ENCODE data around the gene VAV1. TPM values are rescaled to one million over a fixed set of nuclear protein-coding genes. Genes with fewer than 3 reads are reported as not detected.
A peak's percentile ranks its signal among the peaks of the same experiment; 100 is the strongest.

Gene VAV1
- total RNA-seq, 1 donor from 2014 or later = not detected

DNA sequence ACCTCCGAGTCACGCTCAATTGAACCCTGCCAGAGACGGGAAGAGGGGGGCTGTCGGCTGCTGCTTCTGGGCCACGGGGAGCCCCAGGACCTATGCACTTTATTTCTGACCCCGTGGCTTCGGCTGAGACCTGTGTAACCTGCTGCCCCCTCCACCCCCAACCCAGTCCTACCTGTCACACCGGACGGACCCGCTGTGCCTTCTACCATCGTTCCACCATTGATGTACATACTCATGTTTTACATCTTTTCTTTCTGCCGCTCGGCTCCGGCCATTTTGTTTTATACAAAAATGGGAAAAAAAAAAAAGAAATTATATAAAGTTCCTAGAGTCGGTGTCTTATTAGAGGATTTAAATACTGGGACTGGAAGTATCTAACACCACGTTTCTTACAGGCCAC lies 21.3 kb upstream of the VAV1 start:
- TF ChIP-seq, protein P1, sequence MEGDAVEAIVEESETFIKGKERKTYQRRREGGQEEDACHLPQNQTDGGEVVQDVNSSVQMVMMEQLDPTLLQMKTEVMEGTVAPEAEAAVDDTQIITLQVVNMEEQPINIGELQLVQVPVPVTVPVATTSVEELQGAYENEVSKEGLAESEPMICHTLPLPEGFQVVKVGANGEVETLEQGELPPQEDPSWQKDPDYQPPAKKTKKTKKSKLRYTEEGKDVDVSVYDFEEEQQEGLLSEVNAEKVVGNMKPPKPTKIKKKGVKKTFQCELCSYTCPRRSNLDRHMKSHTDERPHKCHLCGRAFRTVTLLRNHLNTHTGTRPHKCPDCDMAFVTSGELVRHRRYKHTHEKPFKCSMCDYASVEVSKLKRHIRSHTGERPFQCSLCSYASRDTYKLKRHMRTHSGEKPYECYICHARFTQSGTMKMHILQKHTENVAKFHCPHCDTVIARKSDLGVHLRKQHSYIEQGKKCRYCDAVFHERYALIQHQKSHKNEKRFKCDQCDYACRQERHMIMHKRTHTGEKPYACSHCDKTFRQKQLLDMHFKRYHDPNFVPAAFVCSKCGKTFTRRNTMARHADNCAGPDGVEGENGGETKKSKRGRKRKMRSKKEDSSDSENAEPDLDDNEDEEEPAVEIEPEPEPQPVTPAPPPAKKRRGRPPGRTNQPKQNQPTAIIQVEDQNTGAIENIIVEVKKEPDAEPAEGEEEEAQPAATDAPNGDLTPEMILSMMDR (IDR thresholded peaks at IDR 0.05) = no peak
- Mint-ChIP-seq H3K4me3 (ENCODE audit: unreplicated experiment) (no peak overlapping the region), H3K4me1 (ENCODE audit: low read depth) (peaks cover 17% of the 10 kb centered on the region), H3K27me3 (ENCODE audit: low read depth) (no peaks in the 10 kb centered on the region), H3K27ac (ENCODE audit: unreplicated experiment) (no peak overlapping the region), H3K36me3 (ENCODE audit: low read depth) (peaks cover 30% of the 10 kb centered on the region), H3K9me3 (ENCODE audit: low read depth) (no peaks in the 10 kb centered on the region)
- DNase-seq (ENCODE audit: low spot score) = no peak

DNA sequence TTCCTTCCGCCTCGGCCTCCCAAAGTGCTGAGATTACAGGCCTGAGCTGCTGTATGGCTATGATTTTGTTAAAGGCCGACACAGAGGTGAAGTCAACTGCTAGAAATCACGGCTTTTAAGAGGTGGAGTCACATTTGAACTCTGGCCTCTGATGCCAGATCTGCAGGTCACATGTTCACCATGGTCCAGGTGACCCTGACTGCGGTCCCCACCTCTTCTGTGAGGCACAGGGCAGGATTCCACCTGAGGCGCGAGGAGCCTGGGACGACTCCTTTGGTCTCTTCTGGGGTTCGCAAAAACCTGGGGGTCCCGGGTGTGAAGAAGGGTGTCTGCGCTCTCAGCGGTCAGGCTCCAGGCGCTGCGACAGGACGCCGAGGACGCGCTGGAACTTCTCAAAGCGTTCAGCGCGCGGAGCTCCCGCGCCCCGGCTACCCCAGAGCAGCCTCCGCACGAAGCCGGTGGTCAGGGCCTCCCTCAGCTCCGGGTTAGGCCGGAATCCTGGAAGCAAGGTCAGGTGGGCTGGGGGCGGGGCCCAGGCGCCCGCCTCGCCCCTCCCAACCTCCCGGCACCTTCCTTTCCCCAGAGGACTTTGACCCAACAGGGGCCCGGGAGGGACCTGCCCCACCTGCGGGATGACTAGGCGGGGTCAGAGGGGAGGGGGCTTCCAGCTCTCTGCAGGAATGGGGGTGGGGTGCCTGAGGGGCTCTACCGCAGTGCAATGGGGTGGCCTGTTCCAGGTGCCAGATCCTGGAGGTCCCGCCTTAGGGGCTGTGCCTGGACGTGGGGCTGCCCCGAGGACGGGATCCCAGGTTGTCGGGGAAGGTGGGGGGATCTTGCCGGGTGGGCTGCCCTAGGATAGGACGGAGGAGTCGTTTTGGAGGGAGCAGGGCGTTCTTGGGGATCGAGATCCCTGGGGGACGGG lies 20.0 kb upstream of the VAV1 start:
- no peak for DNase-seq (ENCODE audit: low spot score)
- H3K27me3 Mint-ChIP-seq (ENCODE audit: low read depth) = no peaks in the 10 kb centered on the region
- H3K9me3 Mint-ChIP-seq (ENCODE audit: low read depth) = no peaks in the 10 kb centered on the region
- peak overlapping the region; percentile 64 for H3K4me3 Mint-ChIP-seq (ENCODE audit: unreplicated experiment)
- peaks cover 13% of the 10 kb centered on the region for H3K4me1 Mint-ChIP-seq (ENCODE audit: low read depth)
- peaks cover 23% of the 10 kb centered on the region for H3K36me3 Mint-ChIP-seq (ENCODE audit: low read depth)
- peak overlapping the region; percentile 42 for H3K27ac Mint-ChIP-seq (ENCODE audit: unreplicated experiment)
- TF ChIP-seq, protein P1 (IDR thresholded peaks at IDR 0.05) = no peak

DNA sequence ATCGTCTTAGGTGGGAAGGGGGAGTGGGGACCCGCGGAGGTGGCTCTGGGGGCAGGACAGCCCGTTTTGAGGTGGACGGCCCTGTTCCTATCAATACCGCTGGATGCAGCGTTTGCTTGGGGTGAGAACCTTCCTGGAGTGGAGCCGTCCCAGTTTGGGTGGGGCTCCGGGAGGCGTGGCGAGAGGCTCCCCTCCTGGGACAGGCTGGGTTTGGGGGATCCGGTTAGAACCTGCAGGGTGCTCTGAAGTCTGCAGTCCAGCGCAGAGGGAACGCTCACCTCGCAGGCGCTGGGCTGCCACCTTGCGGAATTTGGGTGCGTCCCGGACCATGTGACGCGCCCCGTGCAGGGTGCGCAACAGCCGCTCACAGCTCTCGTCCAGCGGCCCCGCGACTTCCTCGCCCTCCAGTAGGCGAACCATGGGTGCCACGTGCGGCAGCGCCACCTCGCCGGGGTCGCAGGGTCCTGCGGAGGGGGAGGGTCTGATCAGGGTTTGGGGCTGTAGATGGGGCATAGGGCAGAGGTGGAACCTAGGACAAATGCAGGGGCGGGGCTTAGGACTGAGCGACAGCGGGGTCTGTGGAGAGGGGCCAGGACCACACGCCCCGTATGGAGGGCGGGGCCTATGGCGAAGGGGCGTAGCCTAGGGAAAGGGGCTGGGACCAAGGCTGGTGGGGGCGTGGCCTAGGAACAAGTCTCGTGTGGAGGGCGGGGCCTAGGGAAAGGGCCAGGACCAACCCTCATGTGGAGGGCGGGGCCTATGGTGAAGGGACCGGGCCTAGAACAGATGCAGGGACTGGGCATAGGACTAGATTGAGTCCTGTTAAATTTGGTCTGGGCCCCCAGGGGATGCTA lies 19.1 kb upstream of the VAV1 start:
- H3K36me3 Mint-ChIP-seq (ENCODE audit: low read depth) = peaks cover 19% of the 10 kb centered on the region
- peak overlapping the region; percentile 42 for H3K27ac Mint-ChIP-seq (ENCODE audit: unreplicated experiment)
- no peaks in the 10 kb centered on the region for H3K9me3 Mint-ChIP-seq (ENCODE audit: low read depth)
- DNase-seq (ENCODE audit: low spot score) = no peak
- TF ChIP-seq, protein P1 (IDR thresholded peaks at IDR 0.05) = peak; percentile 70
- no peaks in the 10 kb centered on the region for H3K27me3 Mint-ChIP-seq (ENCODE audit: low read depth)
- H3K4me1 Mint-ChIP-seq (ENCODE audit: low read depth) = peaks cover 13% of the 10 kb centered on the region
- peak overlapping the region; percentile 64 for H3K4me3 Mint-ChIP-seq (ENCODE audit: unreplicated experiment)

DNA sequence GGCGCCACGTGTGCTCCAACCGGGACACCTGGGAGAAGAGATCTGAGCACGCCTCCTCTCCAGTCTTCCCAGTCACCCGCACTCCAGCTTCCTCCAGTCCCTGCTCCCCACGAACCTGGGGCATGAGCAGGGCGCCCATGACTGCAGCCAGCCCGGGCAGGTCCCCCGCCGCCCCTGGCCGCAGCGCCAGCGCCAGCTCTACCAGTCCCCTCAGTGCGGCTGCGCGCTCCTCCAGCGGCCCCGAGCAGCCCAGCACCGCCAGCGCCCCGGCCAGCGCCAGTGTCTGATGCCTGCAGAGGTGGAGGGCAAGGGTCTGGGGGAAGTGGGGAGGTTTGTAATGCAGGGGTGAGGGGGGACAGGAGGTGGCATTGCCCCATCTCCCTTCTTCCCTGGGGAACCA lies 18.4 kb upstream of the VAV1 start:
- Mint-ChIP-seq H3K4me3 (ENCODE audit: unreplicated experiment) (no peak overlapping the region), H3K27ac (ENCODE audit: unreplicated experiment) (no peak overlapping the region), H3K36me3 (ENCODE audit: low read depth) (peaks cover 15% of the 10 kb centered on the region), H3K27me3 (ENCODE audit: low read depth) (no peaks in the 10 kb centered on the region), H3K9me3 (ENCODE audit: low read depth) (no peaks in the 10 kb centered on the region), H3K4me1 (ENCODE audit: low read depth) (peaks cover 13% of the 10 kb centered on the region)
- TF ChIP-seq, protein P1 (IDR thresholded peaks at IDR 0.05) = no peak
- DNase-seq (ENCODE audit: low spot score) = no peak

Data from chondrocyte (in vitro differentiated cells).